Fibroblast of the conjunctiva (primary cell): ENCODE measurements around the gene ANKRD31.
"Not testable (repeated sequence)": the region's sequence is repeated elsewhere in the genome, so short reads cannot be mapped to it uniquely, and the experiment has no call there.

Experiments
- DNase-seq: peaks from one replicate; pipeline ENCODE4 v3.0.0-alpha.2; 2010; ENCODE audit warnings: low read depth

The ANKRD31 gene

DNA sequence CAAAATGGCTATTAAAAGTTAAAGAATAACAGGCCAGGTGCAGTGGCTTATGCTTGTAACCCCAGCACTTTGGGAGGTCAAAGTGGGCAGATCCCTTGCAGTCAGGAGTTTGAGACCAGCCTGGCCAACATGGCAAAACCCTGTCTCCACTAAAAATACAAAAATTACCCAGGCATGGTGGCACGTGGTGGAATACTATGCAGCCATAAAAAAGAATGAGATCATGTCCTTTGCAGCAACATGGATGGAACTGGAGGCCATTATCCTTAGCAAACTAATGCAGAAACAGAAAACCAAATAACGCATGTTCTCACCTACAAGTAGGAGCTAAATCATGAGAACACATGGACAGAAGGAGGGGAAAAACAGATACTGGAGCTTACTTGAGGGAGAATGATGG, 15.9 kb downstream of the ANKRD31 start:
- DNase-seq = not testable (repeated sequence)

DNA sequence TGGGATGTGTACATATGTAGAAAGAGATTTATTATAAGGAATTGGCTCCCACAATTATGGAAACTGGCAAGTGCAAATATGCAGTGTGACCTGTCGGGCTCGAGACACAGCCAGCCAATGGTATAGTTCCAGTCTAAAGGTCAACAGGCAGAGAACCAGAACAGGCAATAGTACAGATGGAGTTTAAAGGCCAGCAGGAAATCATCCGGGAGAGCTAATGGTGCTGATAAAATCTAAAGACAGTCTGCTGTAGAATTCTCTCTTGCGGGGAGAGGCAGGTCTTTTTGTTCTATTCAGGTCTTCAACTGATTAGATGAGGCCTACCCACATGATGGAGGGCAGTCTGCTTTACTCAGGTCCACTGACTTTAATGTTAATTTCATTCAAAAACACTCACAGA, 21.8 kb downstream of the ANKRD31 start:
- no peak for DNase-seq

DNA sequence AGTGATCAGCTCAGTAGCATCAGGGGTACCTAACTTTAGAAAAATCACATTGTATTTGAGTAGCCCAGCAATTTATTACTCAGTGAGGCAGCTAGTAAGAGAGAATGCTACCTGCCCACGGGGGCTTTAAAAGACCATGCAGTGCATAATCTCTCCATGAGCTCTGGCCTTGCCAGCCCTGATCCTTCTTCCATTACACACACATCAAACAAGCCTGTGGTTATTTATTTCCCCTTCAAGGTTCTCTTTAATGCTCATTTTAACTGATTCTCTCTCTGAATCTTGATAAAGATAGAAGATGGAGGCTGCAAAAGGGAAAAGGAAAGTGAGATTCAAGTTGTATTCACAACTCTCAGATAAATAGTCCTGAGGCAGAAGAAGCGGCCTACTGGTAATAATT, 22.3 kb downstream of the ANKRD31 start:
- no peak for DNase-seq

DNA sequence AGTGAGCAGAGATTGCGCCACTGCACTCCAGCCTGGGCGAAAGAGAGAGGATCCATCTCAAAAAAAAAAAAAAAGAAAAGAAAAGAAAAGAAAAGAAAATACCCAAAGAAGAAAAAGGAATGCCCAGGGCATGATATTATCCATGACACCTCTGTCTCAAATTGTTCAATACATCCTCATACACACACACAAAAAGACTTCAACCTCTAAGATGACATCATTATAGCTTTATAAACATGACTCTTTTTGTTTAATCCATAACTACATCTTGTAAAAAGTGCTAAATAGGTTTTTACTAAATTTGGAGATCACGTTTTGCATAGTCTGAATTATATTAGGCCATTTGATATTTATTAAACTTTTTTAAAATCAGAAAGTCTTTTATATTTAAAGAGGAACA, 33.1 kb downstream of the ANKRD31 start:
- DNase-seq = no peak

DNA sequence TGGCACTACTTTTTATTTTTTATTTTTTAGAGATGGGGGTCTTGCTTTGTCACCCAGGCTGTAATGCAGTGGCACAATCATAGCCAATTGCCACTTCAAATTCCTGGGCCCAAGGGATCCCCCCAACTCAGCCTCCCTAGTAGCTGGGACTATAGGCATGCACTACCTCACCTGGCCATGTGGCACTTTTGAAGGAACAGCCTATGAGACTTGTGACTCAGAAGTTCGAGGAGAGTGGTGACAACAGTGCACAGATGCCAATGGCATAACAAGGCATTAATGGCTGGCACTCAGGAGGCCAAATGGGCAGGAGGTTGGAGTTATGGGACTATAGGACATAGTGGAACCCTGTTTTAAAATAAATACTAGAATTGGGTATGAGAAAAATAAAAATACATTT, 33.7 kb downstream of the ANKRD31 start:
- DNase-seq = no peak

DNA sequence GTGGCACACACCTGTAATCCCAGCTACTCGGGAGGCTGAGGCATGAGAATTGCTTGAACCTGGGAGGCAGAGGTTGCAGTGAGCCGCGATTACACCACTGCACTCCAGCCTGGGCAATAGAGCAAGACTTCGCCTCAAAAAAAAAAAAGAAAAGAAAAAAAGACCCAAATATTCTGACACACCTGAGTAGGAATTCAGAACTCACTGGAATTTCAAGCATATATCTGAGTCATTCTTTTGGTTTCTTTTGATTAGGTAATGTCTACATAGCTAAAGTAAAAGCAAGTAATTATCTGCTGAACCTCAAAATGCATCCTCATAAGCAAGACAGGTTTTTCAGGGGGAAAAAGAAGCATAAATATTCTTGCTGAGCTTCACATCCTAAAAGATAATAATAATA, 35.9 kb downstream of the ANKRD31 start:
- DNase-seq = no peak

DNA sequence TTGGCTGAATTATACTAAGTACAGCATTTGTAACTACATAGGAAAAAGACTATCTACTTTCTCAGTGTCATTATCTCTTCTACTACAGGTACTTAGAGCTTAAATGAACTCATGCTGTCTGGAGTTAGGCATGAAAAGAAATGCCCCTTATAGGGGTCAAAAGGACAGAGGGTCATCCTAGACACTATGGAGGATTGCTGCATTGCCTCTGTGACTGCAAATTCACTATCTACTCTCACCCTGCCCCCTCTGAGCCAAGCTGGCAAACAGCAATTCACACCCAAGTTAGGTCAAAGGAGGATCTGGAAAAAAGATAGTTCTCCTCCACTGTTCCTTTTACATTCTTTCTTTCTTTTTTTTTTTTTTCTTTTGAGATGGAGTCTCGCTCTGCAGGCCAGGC, 36.7 kb downstream of the ANKRD31 start:
- no peak for DNase-seq

DNA sequence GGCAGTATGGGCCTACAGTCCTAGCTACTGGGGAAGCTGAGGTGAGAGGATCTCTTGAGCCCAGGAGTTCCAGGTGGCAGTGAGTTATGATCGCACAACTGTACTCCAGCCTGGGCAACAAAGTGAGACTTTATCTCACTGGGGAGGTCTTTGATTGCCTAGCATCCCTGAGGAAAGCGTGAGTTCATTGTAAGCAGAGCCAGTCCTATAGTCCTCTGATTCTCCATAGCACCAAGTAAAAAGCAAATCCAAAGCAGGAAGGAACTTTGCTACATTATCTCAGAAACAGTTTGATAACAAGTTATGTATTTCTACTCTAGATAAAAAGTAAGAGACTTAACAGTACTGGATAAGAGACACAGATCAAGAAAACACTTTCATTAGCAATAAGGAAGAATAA, 37.6 kb downstream of the ANKRD31 start:
- no peak for DNase-seq

DNA sequence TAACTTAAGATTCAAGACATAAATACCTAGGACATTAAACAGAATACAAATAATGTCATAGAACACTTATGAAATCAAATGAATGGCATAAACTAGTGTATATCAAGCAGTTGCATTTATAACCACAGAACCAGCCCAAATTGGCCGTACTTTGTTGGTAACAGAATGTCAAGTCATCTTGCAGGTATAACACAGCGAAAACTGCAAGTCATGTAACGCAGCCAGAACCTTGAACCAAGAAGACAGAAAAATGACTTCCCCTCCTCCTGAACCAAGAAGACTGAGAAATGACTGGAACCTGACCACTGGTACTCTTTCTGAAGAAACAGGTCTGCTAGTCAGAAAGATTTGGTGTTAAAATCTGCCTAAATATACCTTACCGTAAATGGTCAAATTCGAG, 38.9 kb downstream of the ANKRD31 start:
- DNase-seq = no peak

DNA sequence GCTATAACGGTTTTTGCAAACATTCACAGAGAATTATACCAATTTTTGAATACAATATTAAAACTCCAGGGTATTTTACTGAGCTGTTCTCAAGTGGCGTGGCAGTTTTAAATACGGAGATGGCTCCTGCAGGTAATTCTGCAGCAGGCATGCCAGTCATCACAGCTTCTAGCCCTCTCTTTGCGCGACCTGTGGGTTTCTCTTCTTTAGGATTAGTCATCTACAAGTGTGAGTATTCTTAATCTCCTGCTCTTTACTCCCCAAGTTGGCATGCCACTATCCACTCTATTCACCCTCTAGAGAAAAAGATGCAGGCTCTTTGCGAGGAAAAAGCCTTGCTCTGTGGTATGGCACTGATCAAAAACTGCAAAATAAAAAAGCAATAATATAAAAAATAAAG, 43.9 kb downstream of the ANKRD31 start:
- no peak for DNase-seq

DNA sequence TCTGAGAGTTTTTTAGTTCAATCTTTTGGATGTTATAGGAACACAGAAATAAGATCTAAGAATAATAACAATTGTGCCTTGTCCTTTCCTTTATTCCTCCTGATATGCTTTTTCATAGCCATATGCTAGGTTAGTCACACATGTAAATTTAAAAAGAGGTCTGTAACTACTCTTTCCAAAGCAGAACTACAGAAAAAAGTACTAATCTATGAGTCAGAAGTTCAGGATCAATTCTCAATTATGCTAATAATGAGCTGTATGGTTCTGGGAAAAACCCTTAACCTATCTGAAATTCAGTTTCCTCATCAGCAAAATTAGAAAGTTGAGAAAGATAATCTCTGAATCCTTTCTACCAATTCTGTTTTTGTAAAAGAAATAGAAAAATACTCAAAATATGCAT, 44.4 kb downstream of the ANKRD31 start:
- no peak for DNase-seq

DNA sequence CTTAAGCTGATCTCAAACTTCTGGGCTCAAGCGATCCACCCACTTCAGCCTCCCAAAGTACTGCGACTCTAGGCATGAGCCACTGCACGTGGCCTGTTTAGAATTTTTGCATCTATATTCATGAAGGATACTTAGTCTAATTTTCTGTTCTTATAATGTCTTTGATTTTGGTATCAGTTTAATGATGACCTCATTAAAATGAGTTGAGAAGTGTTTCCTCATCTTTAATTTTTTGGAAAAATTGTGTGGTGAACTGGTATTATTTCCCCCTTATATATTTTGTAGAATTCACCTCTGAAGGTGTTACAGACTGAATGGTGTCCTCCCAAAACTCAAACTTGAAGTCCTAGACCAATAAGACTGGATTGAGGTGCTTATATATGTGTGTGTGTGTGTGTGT, 46.5 kb downstream of the ANKRD31 start:
- no peak for DNase-seq

DNA sequence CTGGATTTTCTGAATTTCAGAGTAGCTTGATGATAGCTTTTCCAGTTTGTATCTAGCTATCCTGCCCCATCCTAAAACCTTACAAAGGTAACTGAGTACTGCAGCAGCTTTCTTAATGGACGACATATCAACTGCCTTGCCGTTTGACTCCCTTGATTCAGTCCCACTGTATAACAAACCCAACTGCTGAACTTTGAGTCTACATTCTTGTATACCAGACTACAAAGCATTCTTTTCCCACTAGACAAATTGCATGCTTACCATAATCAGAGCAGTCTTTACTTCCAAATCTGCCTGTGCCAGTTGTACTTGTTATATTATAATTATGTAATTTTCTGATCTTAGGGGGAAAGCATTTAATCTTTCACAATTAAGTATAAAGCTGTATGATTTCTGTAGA, 47.3 kb downstream of the ANKRD31 start:
- no peak for DNase-seq

DNA sequence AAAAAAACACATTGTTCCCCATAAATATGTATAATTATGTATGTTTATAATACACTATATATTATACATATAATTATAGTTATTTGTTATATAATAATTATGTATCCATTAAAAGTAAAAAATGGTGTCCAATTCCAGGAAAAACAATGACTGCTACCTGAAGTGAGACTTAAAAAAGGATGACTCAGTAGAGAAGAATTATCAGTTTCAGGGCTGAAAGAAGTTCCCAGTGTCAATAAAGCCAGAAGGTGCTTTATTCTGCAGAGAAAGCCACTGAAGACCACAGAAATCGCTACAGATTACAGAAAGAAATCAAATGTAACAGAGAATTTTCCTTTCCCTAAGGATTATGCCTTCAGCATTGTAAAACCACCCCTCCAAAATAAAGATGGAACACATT, 50.9 kb downstream of the ANKRD31 start:
- DNase-seq = no peak

DNA sequence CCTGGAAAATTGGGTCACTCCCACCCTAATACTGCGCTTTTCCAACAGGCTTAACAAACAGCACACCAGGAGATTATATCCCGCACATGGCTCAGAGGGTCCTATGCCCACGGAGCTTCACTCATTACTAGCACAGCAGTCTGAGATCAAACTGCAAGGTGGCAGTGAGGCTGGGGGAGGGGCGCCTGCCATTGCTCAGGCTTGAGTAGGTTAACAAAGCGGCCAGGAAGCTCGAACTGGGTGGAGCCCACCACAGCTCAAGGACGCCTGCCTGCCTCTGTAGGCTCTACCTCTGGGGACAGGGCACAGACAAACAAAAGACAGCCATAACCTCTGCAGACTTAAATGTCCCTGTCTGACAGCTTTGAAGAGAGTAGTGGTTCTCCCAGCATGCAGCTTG, 60.7 kb downstream of the ANKRD31 start:
- not testable (repeated sequence) for DNase-seq

DNA sequence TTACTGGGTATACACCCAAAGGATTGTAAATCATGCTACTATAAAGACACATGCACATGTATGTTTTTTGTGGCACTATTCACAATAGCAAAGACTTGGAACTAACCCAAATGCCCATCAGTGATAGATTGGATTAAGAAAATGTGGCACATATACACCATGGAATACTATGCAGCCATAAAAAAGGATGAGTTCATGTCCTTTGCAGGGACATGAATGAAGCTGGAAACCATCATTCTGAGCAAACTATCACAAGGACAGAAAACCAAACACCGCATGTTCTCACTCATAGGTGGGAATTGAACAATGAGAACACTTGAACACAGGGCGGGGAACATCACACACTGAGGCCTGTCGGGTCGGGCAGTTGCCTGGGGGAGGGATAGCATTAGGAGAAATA, 61.8 kb downstream of the ANKRD31 start:
- not testable (repeated sequence) for DNase-seq

DNA sequence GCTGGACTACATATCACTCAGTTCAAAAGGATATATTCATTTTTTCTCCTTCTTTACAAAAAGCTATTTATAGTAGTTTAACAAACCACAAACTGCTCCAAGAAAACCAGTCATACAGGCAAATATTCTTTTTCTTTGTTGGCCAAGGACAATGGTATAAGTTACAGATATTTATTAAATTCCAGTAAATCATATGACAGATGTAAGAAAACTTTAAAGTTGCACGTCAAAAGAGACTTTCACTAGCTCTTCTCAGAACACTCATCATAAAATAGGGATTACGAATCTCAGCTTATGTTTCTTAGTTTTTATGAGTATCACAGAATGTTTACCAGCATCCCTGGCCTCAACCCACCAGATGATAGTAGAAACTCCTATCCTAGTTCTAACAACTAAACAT, 67.2 kb downstream of the ANKRD31 start:
- DNase-seq = no peak

DNA sequence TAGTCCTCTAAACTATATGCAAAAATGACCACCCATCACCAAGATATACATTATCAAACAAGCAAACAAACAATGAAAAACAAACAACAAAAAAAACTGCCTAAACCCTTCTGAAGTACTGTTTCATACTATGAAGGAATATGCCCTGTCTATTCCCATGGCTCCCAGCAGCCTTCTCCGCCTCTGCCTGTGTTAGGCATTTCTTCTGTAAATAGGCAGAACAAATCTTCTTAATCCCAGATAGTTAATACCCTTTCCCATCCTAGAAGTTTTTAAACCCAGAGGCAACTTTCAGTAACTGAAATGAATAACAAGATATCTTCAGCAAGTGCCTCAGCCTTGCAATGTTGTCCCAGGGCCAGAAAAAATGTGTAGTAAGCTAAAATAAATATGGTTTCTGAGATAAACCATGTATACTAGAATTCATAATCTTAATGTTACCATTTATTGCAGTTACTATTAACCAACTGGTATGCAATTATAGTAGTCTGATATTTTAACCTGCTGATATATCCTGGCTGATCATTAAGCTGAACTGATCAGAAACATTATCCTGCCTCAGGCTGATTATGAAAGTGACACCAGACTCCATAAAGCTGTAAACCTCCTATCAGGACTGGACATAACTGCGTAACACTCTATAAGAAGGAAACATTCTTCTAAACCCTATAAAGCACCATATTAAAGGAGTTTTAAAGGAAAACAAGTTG, 68.5 kb downstream of the ANKRD31 start:
- DNase-seq = no peak

DNA sequence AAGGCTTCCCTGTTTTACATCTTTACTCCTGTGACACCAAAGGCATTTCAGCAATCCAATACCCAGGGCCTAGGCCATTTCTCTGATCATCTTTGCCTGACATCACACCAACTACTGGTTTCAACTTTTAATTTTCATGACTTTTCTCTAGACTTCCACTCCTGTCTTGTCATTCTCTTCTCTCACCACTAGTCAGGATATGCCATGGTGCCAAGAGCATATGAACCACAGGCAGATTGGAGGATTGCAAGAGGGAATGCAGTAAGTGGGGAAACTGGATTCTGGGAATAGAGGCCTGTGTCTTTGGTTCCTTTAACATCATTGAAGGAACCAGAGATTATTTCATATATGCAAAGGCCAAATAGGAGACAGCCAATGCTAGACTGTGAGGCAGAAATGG, 69.3 kb downstream of the ANKRD31 start:
- no peak for DNase-seq

DNA sequence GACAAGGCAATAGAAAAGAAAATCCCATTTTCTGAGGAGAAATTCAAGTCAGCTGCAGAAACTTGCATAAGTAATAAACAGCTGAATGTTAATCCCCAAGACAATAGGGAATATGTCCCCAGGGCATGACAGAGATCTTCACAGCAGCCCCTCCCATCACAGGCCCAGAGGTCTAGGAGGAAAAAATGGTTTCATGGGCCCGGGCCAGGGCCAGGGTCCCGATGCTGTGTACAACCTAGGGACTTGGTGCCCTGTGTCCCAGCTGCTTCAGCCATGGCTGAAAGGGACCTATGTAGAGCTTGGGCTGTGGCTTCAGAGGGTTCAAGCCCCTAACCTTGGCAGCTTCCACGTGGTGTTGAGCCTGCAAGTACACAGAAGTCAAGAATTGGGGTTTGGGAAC, 75.2 kb downstream of the ANKRD31 start:
- not testable (repeated sequence) for DNase-seq

DNA sequence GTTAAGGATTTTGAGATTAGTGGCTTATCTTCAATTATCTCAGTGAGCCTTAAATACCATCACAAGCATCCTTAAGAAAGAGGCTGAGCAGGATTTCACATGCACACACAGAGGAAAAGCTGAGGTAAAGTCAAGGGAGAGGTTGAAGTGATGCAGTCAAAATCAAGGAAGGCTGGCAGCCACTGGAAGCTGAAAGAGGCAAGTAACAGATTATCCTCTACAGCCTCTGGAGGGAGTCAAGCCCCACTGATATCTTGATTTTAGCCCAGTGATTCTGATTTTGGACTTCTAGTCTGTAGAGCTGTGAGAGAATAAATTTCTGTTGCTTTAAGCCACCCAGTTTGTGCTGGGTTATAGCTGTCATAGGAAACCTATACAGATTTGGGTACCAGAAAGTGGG, 80.1 kb downstream of the ANKRD31 start:
- no peak for DNase-seq

DNA sequence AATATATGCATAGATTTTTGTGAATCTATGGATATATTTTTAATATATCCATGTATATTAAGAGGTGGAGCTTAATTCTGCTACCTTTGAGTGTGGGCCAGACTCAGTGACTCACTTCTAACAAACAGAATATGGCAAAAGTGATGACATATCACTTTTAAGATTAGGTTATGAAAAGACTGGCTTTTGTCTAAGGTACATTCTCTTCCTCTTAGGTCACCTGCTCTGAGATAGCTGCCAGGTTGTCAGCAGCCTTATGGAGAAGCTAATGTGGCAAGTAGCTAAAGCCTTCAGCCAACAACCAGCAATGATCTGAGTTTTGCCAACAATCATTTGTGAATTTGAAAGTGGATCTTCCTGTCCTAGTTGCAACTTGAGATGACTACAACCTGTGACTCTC, 83.8 kb downstream of the ANKRD31 start:
- no peak for DNase-seq

DNA sequence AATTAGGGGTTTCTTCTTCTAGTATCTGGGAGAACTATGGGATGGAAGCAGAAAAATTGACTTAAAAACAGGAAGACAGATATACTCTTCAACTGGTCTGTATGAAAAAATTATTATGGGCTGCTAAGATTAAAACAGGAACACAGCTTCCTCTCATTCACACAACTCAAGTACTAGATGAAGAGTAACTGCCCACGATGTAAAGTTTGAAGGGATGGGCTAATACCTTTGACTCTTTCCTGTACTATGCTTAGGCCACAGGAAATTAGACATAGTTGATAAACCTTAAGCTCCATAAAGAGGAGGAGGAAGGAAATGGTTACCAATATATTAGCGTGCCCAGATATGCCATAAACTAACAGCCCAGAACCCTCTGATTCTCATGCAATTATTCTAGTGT, 88.6 kb downstream of the ANKRD31 start:
- no peak for DNase-seq

DNA sequence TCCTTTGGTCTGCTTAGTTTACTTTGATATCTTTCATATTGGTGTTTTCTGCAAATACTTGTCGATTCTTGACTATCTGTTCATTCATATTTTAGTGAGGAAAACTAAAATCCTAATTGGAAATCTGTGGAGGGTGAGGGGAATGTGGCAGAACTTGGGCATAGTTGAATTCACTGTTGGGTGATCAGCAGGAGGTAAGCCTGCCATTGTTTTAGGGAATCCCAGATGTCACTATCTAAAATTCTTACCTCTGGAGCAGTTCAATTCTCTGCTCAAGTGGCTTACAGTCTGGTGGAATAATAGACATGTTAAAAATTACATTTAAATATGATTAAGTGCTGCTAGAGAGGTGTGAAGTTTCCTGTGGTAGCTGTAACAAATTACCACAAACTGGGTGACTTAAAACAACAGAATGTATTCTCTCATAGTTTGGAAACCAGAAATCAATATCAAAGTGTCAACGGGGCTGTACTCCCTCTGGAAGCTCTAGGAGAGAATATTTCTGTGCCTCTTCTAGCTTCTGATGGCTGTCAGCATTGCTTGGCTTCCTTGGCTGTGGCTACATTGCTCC, 94.0 kb downstream of the ANKRD31 start:
- DNase-seq = no peak
